Medulla oblongata (tissue), 1 donor: Measurements from ENCODE around the gene GPT2.

ENCODE experiments used
- DNase-seq: peaks from one replicate; pipeline ENCODE4 v3.0.0-alpha.2; 2015; ENCODE audit errors: extremely low spot score

The GPT2 gene

GRCh38 chr16:46896314-46896968 is 12.3 kb downstream of the GPT2 start:
- no peak for DNase-seq

- DNase-seq: no peak
These were observed 13.3 kb downstream of the GPT2 start for GRCh38 chr16:46897471-46897870.

GRCh38 chr16:46898006-46898405 is 13.8 kb downstream of the GPT2 start:
- DNase-seq: no peak

GRCh38 chr16:46899443-46900143 is 15.4 kb downstream of the GPT2 start:
- DNase-seq: no peak

GRCh38 chr16:46900455-46901235 is 16.5 kb downstream of the GPT2 start:
- no peak for DNase-seq

GRCh38 chr16:46901709-46902108 is 17.5 kb downstream of the GPT2 start:
- no peak for DNase-seq

- no peak for DNase-seq
These were observed 19.2 kb downstream of the GPT2 start for GRCh38 chr16:46903255-46903905.

GRCh38 chr16:46904471-46904870 is 20.3 kb downstream of the GPT2 start:
- no peak for DNase-seq

- DNase-seq: no peak
These were observed 22.3 kb downstream of the GPT2 start for GRCh38 chr16:46906360-46907060.

GRCh38 chr16:46907061-46907774 is 23.1 kb downstream of the GPT2 start:
- DNase-seq: no peak

GRCh38 chr16:46908540-46909372 is 24.6 kb downstream of the GPT2 start:
- DNase-seq: peak; percentile 86

GRCh38 chr16:46911038-46911437 is 26.9 kb downstream of the GPT2 start:
- peak; percentile 91 for DNase-seq

- no peak for DNase-seq
These were observed 27.5 kb downstream of the GPT2 start for GRCh38 chr16:46911650-46912049.

- no peak for DNase-seq
These were observed 30.5 kb downstream of the GPT2 start for GRCh38 chr16:46914556-46915201.

- no peak for DNase-seq
These were observed 31.4 kb downstream of the GPT2 start for GRCh38 chr16:46915483-46916025.

- no peak for DNase-seq
These were observed 32.8 kb downstream of the GPT2 start for GRCh38 chr16:46916980-46917379.

GRCh38 chr16:46918400-46918799 is 34.2 kb downstream of the GPT2 start:
- no peak for DNase-seq

- no peak for DNase-seq
These were observed 35.0 kb downstream of the GPT2 start for GRCh38 chr16:46918905-46919792.
